Thymus (tissue), 11 donors: ENCODE measurements around the gene WAS. TPM values are rescaled to one million over a fixed set of nuclear protein-coding genes. Genes with fewer than 3 reads are reported as not detected.
A peak's percentile ranks its signal among the peaks of the same experiment; 100 is the strongest.
"Not testable (repeated sequence)": the region's sequence is repeated elsewhere in the genome, so short reads cannot be mapped to it uniquely, and the experiment has no call there.

Source experiments
- DNase-seq, 9 donors: peaks; one replicate each; pipeline ENCODE4 v3.0.0-alpha.2; 2013; ENCODE audit warnings: low spot score in 9 of 9, low read depth in 6 of 9, missing footprints in 1 of 9
- H3K27ac ChIP-seq, 2 donors: one replicate each; pipeline ENCODE4 v1.5.1; 2013; ENCODE audit warnings: control low read depth in 1 of 2, low read depth in 1 of 2, low read length in 1 of 2, mild to moderate bottlenecking in 1 of 2, moderate library complexity in 1 of 2
- H3K27me3 ChIP-seq, 2 donors: one replicate each; pipeline ENCODE4 v1.5.1; 2013; ENCODE audit warnings: low read length in 1 of 2; ENCODE audit not compliant: control insufficient read depth in 2 of 2, insufficient read depth in 1 of 2
- H3K36me3 ChIP-seq, 2 donors: one replicate each; pipeline ENCODE4 v1.5.1; 2013; ENCODE audit warnings: low read length in 1 of 2, mild to moderate bottlenecking in 1 of 2, moderate library complexity in 1 of 2; ENCODE audit not compliant: control insufficient read depth in 2 of 2, insufficient read depth in 2 of 2
- H3K4me1 ChIP-seq, 2 donors: one replicate each; pipeline ENCODE4 v1.5.1; 2013; ENCODE audit warnings: low read length in 2 of 2; ENCODE audit not compliant: control insufficient read depth in 2 of 2, insufficient read depth in 2 of 2
- H3K4me3 ChIP-seq, 2 donors: one replicate each; pipeline ENCODE4 v1.5.1; 2013; ENCODE audit warnings: low read length in 2 of 2, control low read depth in 1 of 2, mild to moderate bottlenecking in 1 of 2
- H3K9me3 ChIP-seq, 2 donors: one replicate each; pipeline ENCODE4 v1.5.1; 2013; ENCODE audit warnings: low read length in 1 of 2, mild to moderate bottlenecking in 1 of 2; ENCODE audit not compliant: control insufficient read depth in 2 of 2, insufficient read depth in 1 of 2
- WGBS: extraction: QIAGEN DNeasy Blood & Tissue Kit; methylation state at CpG from one replicate; pipeline ENCODE4 v1.1.7; 2013; 5-methylcytosine and 5-hydroxymethylcytosine counted together
- polyA plus RNA-seq: library from polyadenylated mRNA; stranded (reverse); fragments of 200-250 nt; gene quantifications from one replicate; pipeline ENCODE4 v1.2.3, GENCODE V29; 2013
- total RNA-seq: library from RNA; stranded (reverse); fragments of 120-200 nt; gene quantifications from one replicate; pipeline ENCODE4 v1.2.4, GENCODE V29; 2013
- donor health status: healthy.

The WAS gene
- total and polyA plus RNA-seq, 2 donors = 34.7 to 40.1 TPM

- 82% methylated on average over 10 of the region's 10 CpGs for WGBS
- H3K27me3 ChIP-seq = no peaks in the 10 kb centered on the region
- H3K27ac ChIP-seq = no peak overlapping the region
- H3K4me1 ChIP-seq = peaks cover 7 to 9% of the 10 kb centered on the region in 2 donors
- peaks cover 0 to 5% of the 10 kb centered on the region in 2 donors for H3K9me3 ChIP-seq
- H3K36me3 ChIP-seq = no peaks in the 10 kb centered on the region
- H3K4me3 ChIP-seq = peak overlapping the region in 1 of 2 donors; percentile 69
- DNase-seq = no peak
Measured at GRCh38 chrX:48677516-48677915, 6.1 kb upstream of the WAS start.

GRCh38 chrX:48680467-48680866 is 3.1 kb upstream of the WAS start:
- H3K4me1 ChIP-seq = peaks cover 14 to 22% of the 10 kb centered on the region in 2 donors
- H3K9me3 ChIP-seq, H3K4me3 ChIP-seq, H3K27me3 ChIP-seq, H3K27ac ChIP-seq, H3K36me3 ChIP-seq, DNase-seq: not testable (repeated sequence)
- WGBS = 25% methylated on average over 2 of the region's 2 CpGs

- H3K36me3 ChIP-seq, H3K9me3 ChIP-seq, H3K27me3 ChIP-seq, DNase-seq, H3K4me3 ChIP-seq, H3K27ac ChIP-seq: not testable (repeated sequence)
- peaks cover 12 to 19% of the 10 kb centered on the region in 2 donors for H3K4me1 ChIP-seq
- WGBS = 98% methylated on average over 6 of the region's 6 CpGs
Measured at GRCh38 chrX:48680925-48681324, 2.7 kb upstream of the WAS start.

- Histone ChIP-seq H3K9me3 (peaks cover 0 to 2% of the 10 kb centered on the region in 2 donors), H3K4me1 (peaks cover 12 to 19% of the 10 kb centered on the region in 2 donors), H3K4me3 (no peak overlapping the region), H3K36me3 (peaks cover 7 to 14% of the 10 kb centered on the region in 2 donors), H3K27ac (no peak overlapping the region), H3K27me3 (no peaks in the 10 kb centered on the region)
- no peak for DNase-seq
- 97% methylated on average over 10 of the region's 10 CpGs for WGBS
Measured at GRCh38 chrX:48681539-48682183, 1.9 kb upstream of the WAS start.

- not testable (repeated sequence) for H3K4me3 ChIP-seq, H3K27me3 ChIP-seq, DNase-seq, H3K9me3 ChIP-seq
- H3K36me3 ChIP-seq = peaks cover 13 to 19% of the 10 kb centered on the region in 2 donors
- peak overlapping the region in 1 of 2 donors; percentile 52 for H3K27ac ChIP-seq
- peaks cover 7 to 16% of the 10 kb centered on the region in 2 donors for H3K4me1 ChIP-seq
- WGBS = 96% methylated on average over 12 of the region's 12 CpGs
Measured at GRCh38 chrX:48682795-48683194, 804 bp upstream of the WAS start.

- Histone ChIP-seq H3K27me3 (no peaks in the 10 kb centered on the region), H3K9me3 (peaks cover 0 to 2% of the 10 kb centered on the region in 2 donors), H3K4me1 (peaks cover 7 to 16% of the 10 kb centered on the region in 2 donors), H3K36me3 (peaks cover 26 to 27% of the 10 kb centered on the region in 2 donors), H3K4me3 (peak overlapping the region; percentile 58 to 70), H3K27ac (peak overlapping the region; percentile 69 to 79)
- WGBS = 60% methylated on average over 7 of the region's 7 CpGs
- no peak for DNase-seq
Measured at GRCh38 chrX:48684134-48684533, 535 bp downstream of the WAS start.

- DNase-seq = no peak
- peaks cover 0 to 2% of the 10 kb centered on the region in 2 donors for H3K9me3 ChIP-seq
- 96% methylated on average over 12 of the region's 12 CpGs for WGBS
- H3K36me3 ChIP-seq = peaks cover 28 to 33% of the 10 kb centered on the region in 2 donors
- H3K27me3 ChIP-seq = no peaks in the 10 kb centered on the region
- H3K4me1 ChIP-seq = peaks cover 7 to 16% of the 10 kb centered on the region in 2 donors
- no peak overlapping the region for H3K4me3 ChIP-seq
- no peak overlapping the region for H3K27ac ChIP-seq
Measured at GRCh38 chrX:48685416-48685815, 1.8 kb downstream of the WAS start.

- no peak overlapping the region for H3K4me3 ChIP-seq
- no peaks in the 10 kb centered on the region for H3K27me3 ChIP-seq
- H3K36me3 ChIP-seq = peaks cover 28 to 33% of the 10 kb centered on the region in 2 donors
- WGBS = 95% methylated on average over 19 of the region's 19 CpGs
- H3K9me3 ChIP-seq = peaks cover 0 to 2% of the 10 kb centered on the region in 2 donors
- H3K4me1 ChIP-seq = peaks cover 3 to 7% of the 10 kb centered on the region in 2 donors
- no peak overlapping the region for H3K27ac ChIP-seq
- no peak for DNase-seq
Measured at GRCh38 chrX:48688531-48689150, 5.0 kb downstream of the WAS start.

- Histone ChIP-seq H3K4me3 (no peak overlapping the region), H3K27ac (no peak overlapping the region), H3K36me3 (peaks cover 28 to 33% of the 10 kb centered on the region in 2 donors), H3K9me3 (peaks cover 0 to 2% of the 10 kb centered on the region in 2 donors), H3K4me1 (peaks cover 3 to 7% of the 10 kb centered on the region in 2 donors), H3K27me3 (no peaks in the 10 kb centered on the region)
- WGBS = 90% methylated on average over 11 of the region's 11 CpGs
- DNase-seq = no peak
Measured at GRCh38 chrX:48689208-48689920, 5.8 kb downstream of the WAS start.
